ENCODE measurements around the gene NPBWR2.
"Not testable (repeated sequence)": the region's sequence is repeated elsewhere in the genome, so short reads cannot be mapped to it uniquely, and the experiment has no call there.

Gene NPBWR2

GRCh38 chr20:64129146-64129782, 21.9 kb upstream of the NPBWR2 start:
- DNase-seq (ENCODE audit: low spot score) = no peak
- no peak for TF ChIP-seq CTCF (IDR thresholded peaks at IDR 0.05; ENCODE audit: borderline replicate concordance, control extremely low read depth, extremely low read depth, insufficient read depth, missing control alignments)
- in situ Hi-C loops (cut with MboI; ENCODE audit: low sequenced_read_pairs, unreplicated experiment) = no loop called here

- DNase-seq (ENCODE audit: low spot score); in situ Hi-C loops (cut with MboI; ENCODE audit: low sequenced_read_pairs, unreplicated experiment): not testable (repeated sequence)
These were observed 16.2 kb upstream of the NPBWR2 start for GRCh38 chr20:64123517-64123916.

- DNase-seq (ENCODE audit: low spot score); in situ Hi-C loops (cut with MboI; ENCODE audit: low sequenced_read_pairs, unreplicated experiment): not testable (repeated sequence)
These were observed 15.6 kb upstream of the NPBWR2 start for GRCh38 chr20:64122927-64123326.

GRCh38 chr20:64121586-64121985, 14.2 kb upstream of the NPBWR2 start:
- no peak for DNase-seq (ENCODE audit: low spot score)
- in situ Hi-C loops (cut with MboI; ENCODE audit: low sequenced_read_pairs, unreplicated experiment) = no loop called here

GRCh38 chr20:64119681-64120341, 12.4 kb upstream of the NPBWR2 start:
- no peak for TF ChIP-seq CTCF (IDR thresholded peaks at IDR 0.05; ENCODE audit: borderline replicate concordance, control extremely low read depth, extremely low read depth, insufficient read depth, missing control alignments)
- DNase-seq (ENCODE audit: low spot score) = no peak
- in situ Hi-C loops (cut with MboI; ENCODE audit: low sequenced_read_pairs, unreplicated experiment) = no loop called here

More at GRCh38 chr20:64121586-64121985, 14.2 kb upstream of the NPBWR2 start:
- no peak for TF ChIP-seq CTCF (IDR thresholded peaks at IDR 0.05; ENCODE audit: borderline replicate concordance, control extremely low read depth, extremely low read depth, insufficient read depth, missing control alignments)

- no peak for DNase-seq (ENCODE audit: low spot score)
- in situ Hi-C loops (cut with MboI; ENCODE audit: low sequenced_read_pairs, unreplicated experiment) = no loop called here
- no peak for TF ChIP-seq CTCF (IDR thresholded peaks at IDR 0.05; ENCODE audit: borderline replicate concordance, control extremely low read depth, extremely low read depth, insufficient read depth, missing control alignments)
These were observed 11.9 kb upstream of the NPBWR2 start for GRCh38 chr20:64119301-64119680.

- in situ Hi-C loops (cut with MboI; ENCODE audit: low sequenced_read_pairs, unreplicated experiment) = not testable (repeated sequence)
These were observed 10.0 kb upstream of the NPBWR2 start for GRCh38 chr20:64117432-64117777.

GRCh38 chr20:64116541-64117431, 9.4 kb upstream of the NPBWR2 start:
- TF ChIP-seq CTCF (IDR thresholded peaks at IDR 0.05; ENCODE audit: borderline replicate concordance, control extremely low read depth, extremely low read depth, insufficient read depth, missing control alignments) = no peak
- in situ Hi-C loops (cut with MboI; ENCODE audit: low sequenced_read_pairs, unreplicated experiment) = no loop called here
- no peak for DNase-seq (ENCODE audit: low spot score)

More at GRCh38 chr20:64117432-64117777, 10.0 kb upstream of the NPBWR2 start:
- not testable (repeated sequence) for DNase-seq (ENCODE audit: low spot score)

All from GM13976 (cell line).